ENCODE data around the gene XPO6. TPM values are rescaled to one million over a fixed set of nuclear protein-coding genes. Genes with fewer than 3 reads are reported as not detected.

Gene XPO6
- total RNA-seq, 1 donor from 2014 or later: 115 TPM

DNA sequence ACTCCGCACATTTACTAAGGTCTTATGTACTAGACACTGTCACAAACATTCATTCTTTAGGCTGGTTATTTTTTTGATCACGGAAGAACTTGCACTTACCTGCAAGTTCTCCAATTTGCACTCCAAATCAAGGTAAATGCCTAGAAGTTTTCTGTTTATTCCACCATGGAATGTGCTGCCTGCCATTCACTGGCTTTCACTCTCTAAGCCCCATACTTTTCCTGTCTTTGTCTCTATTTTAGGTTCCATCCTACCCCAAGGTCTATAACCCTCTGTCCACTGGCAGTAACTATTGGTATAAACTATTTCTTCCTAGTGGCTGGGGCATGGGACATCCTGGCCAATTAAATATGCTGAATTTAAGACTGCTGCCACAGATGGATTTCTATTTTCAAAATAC lies 15.9 kb downstream of the XPO6 start:
- Mint-ChIP-seq H3K4me1 (peaks cover 24% of the 10 kb centered on the region), H3K36me3 (peaks cover 15% of the 10 kb centered on the region), H3K4me3 (no peak overlapping the region), H3K27ac (peak overlapping the region; percentile 45), H3K27me3 (ENCODE audit: low read depth) (no peaks in the 10 kb centered on the region), H3K9me3 (no peaks in the 10 kb centered on the region)
- DNase-seq (ENCODE audit: low spot score in 2 of 2, unreplicated experiment in 2 of 2): no peak
- TF ChIP-seq, protein P1, sequence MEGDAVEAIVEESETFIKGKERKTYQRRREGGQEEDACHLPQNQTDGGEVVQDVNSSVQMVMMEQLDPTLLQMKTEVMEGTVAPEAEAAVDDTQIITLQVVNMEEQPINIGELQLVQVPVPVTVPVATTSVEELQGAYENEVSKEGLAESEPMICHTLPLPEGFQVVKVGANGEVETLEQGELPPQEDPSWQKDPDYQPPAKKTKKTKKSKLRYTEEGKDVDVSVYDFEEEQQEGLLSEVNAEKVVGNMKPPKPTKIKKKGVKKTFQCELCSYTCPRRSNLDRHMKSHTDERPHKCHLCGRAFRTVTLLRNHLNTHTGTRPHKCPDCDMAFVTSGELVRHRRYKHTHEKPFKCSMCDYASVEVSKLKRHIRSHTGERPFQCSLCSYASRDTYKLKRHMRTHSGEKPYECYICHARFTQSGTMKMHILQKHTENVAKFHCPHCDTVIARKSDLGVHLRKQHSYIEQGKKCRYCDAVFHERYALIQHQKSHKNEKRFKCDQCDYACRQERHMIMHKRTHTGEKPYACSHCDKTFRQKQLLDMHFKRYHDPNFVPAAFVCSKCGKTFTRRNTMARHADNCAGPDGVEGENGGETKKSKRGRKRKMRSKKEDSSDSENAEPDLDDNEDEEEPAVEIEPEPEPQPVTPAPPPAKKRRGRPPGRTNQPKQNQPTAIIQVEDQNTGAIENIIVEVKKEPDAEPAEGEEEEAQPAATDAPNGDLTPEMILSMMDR (IDR thresholded peaks at IDR 0.05; ENCODE audit: unreplicated experiment): no peak

DNA sequence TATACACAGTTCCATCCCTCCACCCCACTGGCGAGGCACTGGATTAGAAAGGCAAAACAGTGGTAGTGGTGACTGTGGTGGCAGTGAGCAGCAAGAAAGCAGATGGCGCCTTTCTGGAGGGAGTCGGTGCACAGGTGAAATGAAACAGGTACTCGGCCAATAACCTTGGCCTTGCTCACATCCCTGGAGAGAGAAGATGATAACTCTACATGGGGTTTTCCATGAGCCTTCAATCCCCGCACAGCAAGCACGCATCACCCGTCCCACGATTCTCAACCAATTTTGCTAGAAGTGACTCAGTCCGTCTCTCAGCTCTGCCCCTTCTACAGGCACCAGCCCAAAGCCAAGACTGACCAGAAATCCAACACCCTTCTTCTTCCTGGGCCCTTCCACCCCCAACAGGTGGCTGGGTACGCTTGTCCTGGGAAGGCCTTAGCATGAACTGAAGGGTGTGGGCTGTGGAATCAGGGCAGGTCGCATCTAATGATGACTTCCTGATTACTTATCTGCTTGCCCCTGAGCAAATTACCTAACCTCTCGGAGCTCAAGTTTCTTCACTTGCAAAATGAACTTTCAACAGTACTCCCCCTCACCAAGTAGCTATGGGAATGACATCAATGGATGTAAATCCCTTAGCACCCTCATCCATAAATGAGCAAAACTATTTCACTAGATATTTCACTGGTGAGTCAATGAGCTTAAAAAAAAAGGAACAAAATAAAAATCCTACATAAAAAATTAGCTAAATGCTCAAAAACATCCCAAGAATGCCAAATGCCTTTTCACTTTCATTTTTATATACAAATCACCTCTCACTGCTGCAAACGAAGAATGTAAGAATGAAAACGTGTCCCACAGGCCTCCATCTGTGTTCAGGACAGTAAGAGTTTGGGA lies 18.0 kb downstream of the XPO6 start:
- no peak for DNase-seq (ENCODE audit: low spot score in 2 of 2, unreplicated experiment in 2 of 2)

DNA sequence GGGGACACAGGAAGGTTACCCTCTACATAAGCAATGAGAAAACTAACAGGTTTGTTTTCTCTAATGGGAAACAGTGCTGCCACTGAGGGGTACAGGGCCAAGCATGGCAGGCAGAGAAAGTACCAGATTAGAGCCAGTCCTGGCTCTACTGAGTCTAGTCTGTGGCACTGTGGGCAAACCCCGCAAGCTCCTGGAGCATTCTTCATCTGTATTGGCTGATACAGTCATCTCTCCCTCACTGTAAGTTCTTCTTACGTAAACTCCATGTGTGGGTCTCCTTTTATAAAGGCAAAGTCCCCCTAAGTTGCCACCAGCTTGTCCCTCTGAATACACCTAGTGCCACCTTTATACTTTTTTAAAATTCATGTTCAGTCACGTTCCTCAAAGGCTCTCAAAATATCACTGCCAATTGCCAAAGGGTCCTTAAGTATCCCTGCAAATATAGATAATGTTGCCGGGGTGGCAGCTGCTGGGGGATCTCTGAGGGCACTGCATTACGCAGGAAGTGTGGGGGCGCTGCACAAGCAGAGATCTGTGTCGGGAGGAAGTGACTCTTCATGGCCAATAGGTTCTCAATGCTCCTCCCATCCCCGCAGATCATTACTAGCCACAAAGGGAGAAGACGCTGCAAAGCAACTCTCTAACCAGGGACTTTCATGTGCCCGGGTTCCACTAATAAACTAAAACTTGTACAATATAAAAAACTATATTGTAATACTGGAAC lies 18.8 kb downstream of the XPO6 start:
- TF ChIP-seq, protein P1 (IDR thresholded peaks at IDR 0.05; ENCODE audit: unreplicated experiment): no peak
- peaks cover 31% of the 10 kb centered on the region for H3K4me1 Mint-ChIP-seq
- peaks cover 6% of the 10 kb centered on the region for H3K36me3 Mint-ChIP-seq
- no peak overlapping the region for H3K4me3 Mint-ChIP-seq
- H3K9me3 Mint-ChIP-seq: no peaks in the 10 kb centered on the region
- no peaks in the 10 kb centered on the region for H3K27me3 Mint-ChIP-seq (ENCODE audit: low read depth)
- H3K27ac Mint-ChIP-seq: peak overlapping the region; percentile 34
- no peak for DNase-seq (ENCODE audit: low spot score in 2 of 2, unreplicated experiment in 2 of 2)

More for the DNA sequence above, 18.0 kb downstream of the XPO6 start:
- no peak overlapping the region for H3K4me3 Mint-ChIP-seq
- peaks cover 31% of the 10 kb centered on the region for H3K4me1 Mint-ChIP-seq
- peak overlapping the region; percentile 89 for H3K27ac Mint-ChIP-seq
- TF ChIP-seq, protein P1 (IDR thresholded peaks at IDR 0.05; ENCODE audit: unreplicated experiment): no peak
- no peaks in the 10 kb centered on the region for H3K27me3 Mint-ChIP-seq (ENCODE audit: low read depth)
- H3K36me3 Mint-ChIP-seq: peaks cover 6% of the 10 kb centered on the region
- no peaks in the 10 kb centered on the region for H3K9me3 Mint-ChIP-seq

DNA sequence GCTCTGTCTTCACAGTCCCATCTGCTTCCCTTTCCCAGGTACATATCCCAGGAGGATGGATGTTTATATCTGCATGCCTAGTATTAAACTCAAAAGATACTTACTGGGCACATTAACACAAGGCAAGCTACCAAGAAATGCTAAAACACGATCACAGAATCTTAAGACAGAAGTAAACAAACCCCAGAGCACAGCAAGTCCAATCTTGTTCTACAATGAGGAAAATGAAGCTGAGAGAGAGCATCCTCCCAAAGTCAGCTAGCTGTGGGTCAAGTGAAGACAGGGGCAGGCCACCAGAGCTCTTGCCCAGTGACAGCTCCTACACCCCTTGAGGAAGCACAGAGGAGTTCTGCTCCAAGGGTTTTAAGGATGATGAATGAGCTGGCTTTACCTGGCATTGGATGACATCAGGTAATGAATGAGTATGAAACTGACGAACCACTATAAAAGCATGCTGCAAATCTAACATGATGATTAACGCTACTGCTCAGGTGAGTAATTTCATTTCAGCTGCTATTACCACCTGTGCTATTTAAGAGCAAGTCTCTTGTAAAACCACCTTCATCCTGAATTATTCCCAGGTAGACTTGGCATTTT lies 20.3 kb downstream of the XPO6 start:
- peak overlapping the region; percentile 60 for H3K27ac Mint-ChIP-seq
- H3K9me3 Mint-ChIP-seq: no peaks in the 10 kb centered on the region
- H3K27me3 Mint-ChIP-seq (ENCODE audit: low read depth): no peaks in the 10 kb centered on the region
- H3K4me1 Mint-ChIP-seq: peaks cover 29% of the 10 kb centered on the region
- DNase-seq (ENCODE audit: low spot score in 2 of 2, unreplicated experiment in 2 of 2): no peak
- TF ChIP-seq, protein P1 (IDR thresholded peaks at IDR 0.05; ENCODE audit: unreplicated experiment): no peak
- no peak overlapping the region for H3K4me3 Mint-ChIP-seq
- H3K36me3 Mint-ChIP-seq: peaks cover 6% of the 10 kb centered on the region

DNA sequence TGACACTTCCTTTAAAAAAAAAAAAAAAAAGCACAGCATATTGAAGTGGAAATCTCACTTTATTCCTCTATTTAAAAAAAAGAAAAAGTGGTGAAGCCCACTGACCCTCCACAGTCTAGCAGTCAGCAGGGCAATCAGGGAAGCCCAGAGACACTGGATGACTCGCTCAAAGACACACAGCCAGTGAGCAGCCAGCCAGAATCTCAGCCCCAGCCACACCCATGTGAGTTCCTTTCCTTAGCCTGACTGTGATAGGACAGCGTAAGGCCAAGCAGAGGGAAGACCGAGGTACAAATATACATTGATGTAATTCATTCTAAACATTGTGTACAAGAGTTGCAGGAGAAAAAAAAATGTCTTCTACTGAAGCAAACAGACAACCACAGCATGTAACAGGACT lies 22.5 kb downstream of the XPO6 start:
- TF ChIP-seq, protein P1 (IDR thresholded peaks at IDR 0.05; ENCODE audit: unreplicated experiment): no peak
- Mint-ChIP-seq H3K4me1 (peaks cover 25% of the 10 kb centered on the region), H3K27me3 (ENCODE audit: low read depth) (no peaks in the 10 kb centered on the region)

More for the DNA sequence above, 22.5 kb downstream of the XPO6 start:
- Mint-ChIP-seq H3K36me3 (peaks cover 4% of the 10 kb centered on the region), H3K27ac (peak overlapping the region; percentile 29), H3K9me3 (peaks cover 2% of the 10 kb centered on the region), H3K4me3 (no peak overlapping the region)
- no peak for DNase-seq (ENCODE audit: low spot score in 2 of 2, unreplicated experiment in 2 of 2)

Data from mesothelial cell of epicardium (in vitro differentiated cells).